ENCODE measurements around the gene CST9L.
"Not testable (repeated sequence)": the region's sequence is repeated elsewhere in the genome, so short reads cannot be mapped to it uniquely, and the experiment has no call there.

Gene CST9L

DNA sequence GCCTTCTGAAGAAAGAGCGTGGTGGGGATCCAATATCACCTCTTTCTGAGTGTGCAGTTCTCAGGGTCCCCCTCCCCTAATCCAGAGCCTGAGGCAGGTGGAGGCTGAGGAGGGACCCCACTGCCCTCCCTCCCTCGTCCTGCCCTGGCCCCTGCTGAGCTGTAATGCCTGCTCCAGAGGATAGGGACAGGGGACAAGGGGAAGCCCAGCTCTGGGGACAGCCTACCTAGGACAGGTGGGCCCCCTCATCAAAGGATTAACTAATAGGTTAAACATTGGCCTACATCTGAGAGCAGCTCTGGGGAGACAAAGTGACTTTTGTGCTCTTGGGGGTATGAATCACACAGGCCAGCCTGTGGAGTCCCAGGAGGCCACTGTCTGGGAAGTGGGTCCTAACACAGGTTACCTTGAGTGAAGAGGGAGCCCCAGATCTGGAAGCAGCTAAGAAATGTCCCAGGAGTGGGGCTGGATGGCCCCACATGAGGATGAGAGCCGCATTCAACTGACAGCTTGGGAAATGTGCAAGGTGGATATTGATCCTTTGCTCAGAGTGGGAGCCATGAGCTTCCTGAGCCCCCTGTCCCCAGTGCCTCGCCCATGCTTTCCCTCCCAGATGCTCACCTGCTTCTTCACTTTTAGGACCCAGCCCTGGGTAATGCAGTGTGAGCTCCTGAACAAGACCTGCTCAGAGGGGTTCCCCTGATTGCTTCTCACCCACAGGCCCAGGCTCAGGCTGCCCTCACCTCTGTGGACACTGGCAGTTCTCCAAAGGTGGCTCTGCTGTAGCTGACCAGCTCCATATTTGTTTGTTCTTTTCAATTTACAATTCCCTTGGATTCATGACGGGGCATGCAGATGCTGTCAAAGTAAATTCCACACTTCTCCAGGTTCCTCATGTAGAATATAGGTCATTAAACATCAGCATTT is 17.8 kb upstream of the CST9L start:
- no peak for DNase-seq

DNA sequence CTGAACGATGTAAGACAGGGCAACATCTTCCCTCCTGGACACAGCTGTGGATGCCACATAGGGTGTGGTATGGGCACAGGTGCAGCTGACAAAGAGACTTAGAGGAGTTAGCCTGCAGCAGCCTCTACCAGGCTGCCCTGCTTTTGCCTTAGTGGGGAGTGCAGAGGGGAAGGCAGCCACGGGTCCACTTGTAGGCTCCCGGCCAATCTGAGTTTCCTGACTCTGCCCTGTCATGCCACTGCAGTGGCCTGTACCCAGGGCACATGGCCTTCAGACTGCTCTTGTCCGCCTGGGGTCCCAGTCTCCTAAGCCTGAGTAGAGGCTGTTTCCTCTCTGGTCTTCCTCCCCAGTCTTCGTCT is 17.1 kb upstream of the CST9L start:
- DNase-seq, result no peak

DNA sequence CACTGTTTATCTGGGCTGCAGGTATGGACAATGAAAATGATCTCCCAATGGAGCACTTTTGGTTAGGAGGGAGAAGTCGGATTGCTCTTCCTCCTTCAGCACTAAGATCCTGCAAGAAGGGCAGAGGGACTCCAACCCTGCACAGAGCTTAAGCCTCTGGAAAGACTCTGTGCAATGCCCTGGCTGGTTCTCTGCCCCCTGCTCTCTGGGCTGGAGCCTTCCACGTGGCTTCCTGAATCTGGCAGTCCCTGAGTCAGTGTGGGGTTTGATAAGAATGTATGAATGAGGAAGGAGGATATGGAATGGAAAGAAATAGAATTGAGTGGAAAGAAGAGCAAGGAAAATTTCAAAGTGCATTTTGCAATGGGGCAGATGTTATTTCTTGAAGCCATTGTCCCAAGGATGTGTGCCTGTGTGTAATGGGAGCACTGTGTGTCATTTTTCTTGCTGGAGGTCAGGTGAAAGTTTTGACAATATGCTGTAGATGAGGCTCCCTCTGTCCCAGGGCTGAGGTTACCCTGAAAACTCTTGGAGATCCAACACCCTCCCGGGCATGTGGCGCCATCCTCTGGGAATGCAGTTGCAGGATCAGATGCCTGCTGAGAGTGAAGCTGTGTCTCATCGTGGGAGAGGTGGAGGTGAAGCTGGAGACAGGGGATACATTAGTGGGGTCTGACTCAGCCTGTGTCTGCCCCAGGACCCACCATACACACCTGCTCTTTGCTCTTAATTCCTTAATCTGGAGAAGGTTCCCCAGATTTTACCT is 16.3 kb upstream of the CST9L start:
- no peak for DNase-seq

- no peak for DNase-seq
These were observed 15.2 kb upstream of the CST9L start for GRCh38 chr20:23583526-23583925.

- DNase-seq, result no peak
These were observed 14.0 kb upstream of the CST9L start for GRCh38 chr20:23582293-23582692.

- DNase-seq, result not testable (repeated sequence)
These were observed 13.5 kb upstream of the CST9L start for GRCh38 chr20:23581833-23582232.

GRCh38 chr20:23574977-23575376 is 6.7 kb upstream of the CST9L start:
- no peak for DNase-seq

DNA sequence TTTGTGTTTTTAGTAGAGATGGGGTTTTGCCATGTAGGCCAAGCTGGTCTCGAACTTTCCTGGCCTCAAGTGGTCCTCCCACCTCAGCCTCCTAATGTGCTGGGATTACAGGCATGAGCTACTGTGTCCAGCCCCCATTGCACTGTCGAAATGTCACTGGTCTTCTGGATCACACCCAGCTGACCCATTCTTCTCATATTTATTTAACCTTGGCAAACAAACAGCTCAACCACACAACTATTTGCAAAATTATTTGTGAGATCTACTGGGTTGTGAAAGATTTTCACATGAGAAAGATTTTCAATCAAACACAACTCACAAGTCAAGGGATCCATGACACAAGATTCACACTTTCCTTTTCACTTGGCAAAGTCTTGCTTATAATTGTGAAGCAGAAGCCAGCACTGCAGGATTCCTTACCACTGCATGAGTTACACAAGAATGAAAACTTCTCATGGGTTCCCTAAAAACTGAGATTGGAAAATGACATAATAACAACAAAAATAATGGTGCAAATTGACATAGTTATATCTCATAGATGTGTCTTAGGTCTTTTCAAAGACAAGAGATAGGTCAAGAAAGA is 2.0 kb upstream of the CST9L start:
- no peak for DNase-seq

DNA sequence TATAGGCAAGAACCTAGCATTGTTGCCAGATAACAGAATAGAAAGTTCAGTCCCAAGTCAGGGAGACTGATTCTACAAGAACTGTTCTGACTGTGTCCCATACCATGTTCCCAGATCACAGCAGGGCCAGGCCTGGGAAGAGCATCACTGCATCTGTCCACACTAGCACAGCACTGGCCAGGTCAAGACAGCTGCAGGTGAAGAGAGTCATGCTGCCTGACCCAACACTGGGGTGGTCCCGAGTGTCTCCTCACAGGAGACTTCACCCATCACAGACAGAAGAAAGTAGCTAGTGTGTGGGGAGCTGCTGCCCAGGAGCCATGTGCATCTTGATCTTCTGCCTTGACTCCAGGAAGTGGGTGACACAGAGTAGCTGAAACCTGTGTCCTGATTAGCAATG is 1.3 kb upstream of the CST9L start:
- DNase-seq, result no peak

DNA sequence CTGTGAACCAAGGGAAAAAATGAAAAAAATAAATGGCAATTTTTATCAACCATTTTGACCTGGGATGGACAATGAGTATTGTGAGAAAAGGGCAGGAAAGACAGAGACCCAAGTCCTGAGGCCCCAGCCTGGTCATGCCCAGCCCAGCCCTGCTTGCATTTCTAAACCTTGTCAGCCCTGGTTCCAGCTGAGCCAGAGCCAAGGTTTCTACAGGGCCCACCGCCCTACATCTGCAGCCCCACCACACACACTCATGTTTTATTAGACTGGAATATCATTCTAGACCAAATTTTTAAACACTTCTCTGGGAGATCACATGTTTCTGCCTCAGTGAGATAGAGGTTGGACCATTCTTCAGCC is 667 bp upstream of the CST9L start:
- DNase-seq, result no peak

GRCh38 chr20:23566199-23566932 is 1.9 kb downstream of the CST9L start:
- DNase-seq, result no peak

GRCh38 chr20:23565503-23566045 is 2.7 kb downstream of the CST9L start:
- no peak for DNase-seq

DNA sequence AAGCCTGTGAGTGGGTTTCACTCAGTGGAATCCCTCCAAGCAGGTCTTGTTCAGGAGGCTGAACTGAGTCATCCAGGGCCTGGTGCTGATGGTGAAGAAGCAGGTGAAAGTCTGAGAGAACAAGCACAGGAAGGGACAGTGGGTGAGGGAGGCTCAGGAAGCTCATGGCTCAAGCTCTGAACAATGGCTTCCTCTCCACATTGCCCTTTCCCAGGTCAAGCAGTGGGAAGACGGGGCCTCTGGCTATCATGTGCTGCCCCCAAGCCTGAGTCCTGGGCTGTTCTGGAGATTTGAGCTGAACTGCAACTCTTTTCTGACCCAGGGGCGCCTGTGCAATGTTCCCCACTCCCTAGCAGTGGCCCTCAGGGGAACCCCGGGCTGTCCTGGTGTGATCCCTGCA is 3.4 kb downstream of the CST9L start:
- no peak for DNase-seq

DNA sequence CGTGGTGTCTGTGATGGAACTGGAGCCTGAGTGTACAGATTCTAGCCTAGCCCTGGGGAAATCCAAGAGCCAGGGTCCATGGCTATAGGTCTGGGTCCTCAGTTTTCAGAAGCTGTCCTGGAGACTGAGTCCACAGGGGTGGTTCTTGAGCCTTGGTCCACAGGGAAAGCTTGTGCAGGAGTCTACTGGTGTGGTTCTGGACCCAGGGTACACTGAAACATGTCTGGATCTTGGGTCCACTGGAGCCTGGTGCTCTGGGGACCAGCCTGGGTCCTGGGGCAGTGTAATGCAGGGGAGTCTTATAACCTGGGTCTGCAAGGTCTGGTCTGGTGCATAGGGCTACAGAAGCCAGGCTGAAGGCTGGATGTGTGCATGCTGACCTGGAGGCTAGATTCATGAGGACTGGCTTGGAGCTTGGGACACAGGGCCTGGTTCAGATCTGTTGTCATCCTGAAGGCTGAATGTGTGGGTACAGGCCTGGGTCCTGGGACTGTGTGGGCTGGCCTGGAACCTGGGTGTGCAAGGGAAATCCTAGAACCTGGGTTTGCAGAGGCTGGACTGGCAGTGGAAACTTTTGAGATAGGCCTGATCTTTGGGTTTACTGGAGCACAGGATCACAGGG is 5.5 kb downstream of the CST9L start:
- DNase-seq, result no peak

GRCh38 chr20:23554401-23554800 is 13.9 kb downstream of the CST9L start:
- no peak for DNase-seq

DNA sequence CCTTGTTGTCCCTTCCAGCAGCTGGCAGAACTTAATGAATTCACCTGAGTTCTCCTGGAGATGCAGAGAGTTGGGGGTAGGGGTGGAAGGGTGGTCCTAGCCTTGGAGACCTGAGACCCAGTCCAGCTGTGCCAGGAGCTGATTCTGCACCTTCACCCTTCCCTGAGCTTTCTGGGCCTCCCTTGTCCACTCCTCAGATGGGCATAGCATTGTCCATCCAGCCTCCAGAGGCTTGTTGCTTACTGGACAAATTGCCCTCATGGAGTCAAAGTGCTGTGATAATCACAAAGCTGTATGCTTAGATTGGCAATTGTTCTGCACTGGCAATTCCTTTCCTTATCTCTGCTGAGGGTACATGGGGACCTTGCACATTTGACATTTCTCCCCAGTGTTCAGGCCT is 16.5 kb downstream of the CST9L start:
- DNase-seq, result no peak

DNA sequence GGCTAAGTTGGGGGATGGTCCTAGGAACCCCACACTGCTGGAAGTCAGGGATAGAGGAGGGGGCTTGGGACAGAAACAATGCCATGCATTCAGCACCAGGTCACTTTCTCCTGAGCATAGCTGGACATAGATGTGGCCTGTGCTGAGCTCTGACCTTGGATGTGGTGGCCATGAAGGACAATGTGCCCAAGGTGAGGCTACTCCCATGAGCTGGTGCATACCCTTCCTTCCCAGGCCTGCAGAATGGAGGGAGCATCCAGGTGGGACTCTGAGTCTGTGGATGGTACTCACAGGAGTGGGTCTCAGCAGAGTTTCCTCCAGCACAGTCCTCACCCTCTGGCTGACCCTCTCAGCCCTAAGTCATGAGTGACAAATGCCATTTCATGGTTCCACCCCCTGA is 16.9 kb downstream of the CST9L start:
- no peak for DNase-seq

DNA sequence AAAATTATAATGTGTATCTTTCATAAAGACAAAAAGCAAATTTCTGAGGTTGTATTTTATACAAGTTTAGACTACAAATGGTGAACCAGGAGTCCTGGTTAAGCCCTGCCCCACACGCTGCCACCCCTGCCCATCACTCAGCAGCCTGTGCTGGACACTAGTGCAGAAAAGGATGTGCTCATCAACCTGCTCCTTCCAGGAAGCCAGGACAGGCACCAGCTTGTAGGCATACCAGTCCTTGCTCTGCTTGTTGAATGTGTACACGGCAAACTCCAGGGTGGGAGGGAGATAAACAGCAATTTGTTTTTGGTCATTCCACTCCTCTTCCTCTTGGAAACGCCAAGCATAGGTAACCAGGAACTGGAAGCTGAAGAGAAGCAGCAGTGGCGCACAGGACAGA is 18.1 kb downstream of the CST9L start:
- no peak for DNase-seq

- no peak for DNase-seq
These were observed 19.9 kb downstream of the CST9L start for GRCh38 chr20:23548408-23548807.

- no peak for DNase-seq
These were observed 20.7 kb downstream of the CST9L start for GRCh38 chr20:23547613-23548012.

DNA sequence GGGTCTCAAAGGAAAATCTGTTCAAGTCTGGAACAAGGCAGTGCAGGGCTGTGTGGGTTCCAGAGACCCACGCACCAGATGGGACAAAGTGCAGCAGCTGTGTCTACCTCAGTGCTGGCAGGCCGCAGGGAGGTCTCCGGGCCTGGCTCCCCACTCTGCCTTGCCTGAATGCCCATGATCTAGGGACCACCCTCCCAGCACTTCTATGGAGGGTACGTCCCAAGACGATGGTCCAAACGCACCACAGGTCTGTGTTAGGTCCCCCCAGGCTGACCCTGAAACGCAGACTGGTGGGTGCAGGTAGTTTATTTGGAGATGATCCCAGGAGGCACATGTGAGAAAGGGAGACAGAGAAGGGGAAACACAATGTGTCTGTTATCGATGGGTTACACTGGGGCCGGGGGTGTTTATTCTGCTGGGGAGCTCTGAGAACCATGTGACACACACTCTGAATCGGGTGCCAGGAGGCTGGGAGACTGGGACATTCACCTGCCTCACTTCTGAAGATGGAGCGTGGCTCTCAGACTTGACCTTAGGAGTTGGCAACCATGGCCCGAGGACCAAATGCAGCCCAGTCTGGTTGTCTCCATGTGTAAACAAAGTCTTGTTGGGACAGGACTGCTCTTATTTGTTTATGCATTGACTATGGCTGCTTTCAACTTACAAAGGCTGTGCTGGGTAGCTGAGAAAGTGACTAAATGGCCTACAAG is 21.7 kb downstream of the CST9L start:
- DNase-seq, result no peak

DNA sequence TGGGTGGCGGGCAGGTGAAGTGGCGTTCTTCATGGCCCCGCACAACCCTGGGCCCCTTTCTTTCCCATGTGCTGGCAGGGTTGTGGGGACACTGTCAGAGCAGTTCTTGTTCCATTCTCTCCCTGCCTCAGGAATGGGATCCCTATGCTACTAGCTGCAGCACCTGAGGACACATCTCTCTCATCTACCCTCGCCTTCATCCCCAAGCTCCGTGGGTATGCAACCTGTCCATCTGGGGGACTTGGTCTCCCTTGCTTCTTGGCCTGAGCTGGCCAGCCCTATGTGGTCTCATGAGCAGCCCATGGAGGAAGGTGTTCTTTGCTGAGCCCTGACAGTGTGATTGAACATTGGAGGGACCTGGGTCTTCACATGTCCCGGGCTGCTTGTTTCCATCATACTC is 24.2 kb downstream of the CST9L start:
- DNase-seq, result no peak

Measured in effector CD4-positive, alpha-beta T cell (primary cell).